Ovary (tissue), 9 donors: Measurements from ENCODE around the gene ITFG1. TPM values are rescaled to one million over a fixed set of nuclear protein-coding genes. Genes with fewer than 3 reads are reported as not detected.
"Not testable (repeated sequence)": the region's sequence is repeated elsewhere in the genome, so short reads cannot be mapped to it uniquely, and the experiment has no call there.

Experiments used
- DNase-seq, 5 donors: peaks; one replicate each; pipeline ENCODE4 v3.0.0-alpha.2; 2019 to 2020
- H3K27ac ChIP-seq, 2 donors: fragments of 200-600 bp; one replicate each; pipeline versions ENCODE4 v1.5.1 to v1.8.0; 2019 to 2022
- H3K27me3 ChIP-seq: fragments of 200-600 bp; one replicate; pipeline ENCODE4 v1.8.0; 2022
- H3K36me3 ChIP-seq: fragments of 200-600 bp; sonication (generic); one replicate; pipeline ENCODE4 v1.5.1; 2019
- H3K4me1 ChIP-seq: one replicate; pipeline ENCODE4 v1.8.1; 2013; ENCODE audit warnings: mild to moderate bottlenecking, moderate library complexity; ENCODE audit not compliant: insufficient read depth
- H3K4me3 ChIP-seq: fragments of 200-600 bp; sonication (generic); one replicate; pipeline ENCODE4 v1.5.1; 2017
- H3K9me3 ChIP-seq, 2 donors: fragments of 200-600 bp in 1 of 2; sonication (generic) in 1 of 2; one replicate each; pipeline versions ENCODE4 v1.5.1 to v1.8.1; 2013 to 2019; ENCODE audit warnings: mild to moderate bottlenecking in 1 of 2, moderate library complexity in 1 of 2
- CTCF ChIP-seq, 3 donors: fragments of 450-650 bp in 2 of 3; fragments of 200-600 bp in 1 of 3; IDR thresholded peaks; one replicate each; pipeline versions ENCODE4 v1.5.1 to v1.8.0; 2016 to 2022; ENCODE audit warnings: antibody characterized with exemption in 3 of 3, mild to moderate bottlenecking in 1 of 3
- EP300 ChIP-seq: sonication (generic); formaldehyde crosslinking; IDR thresholded peaks from one replicate; pipeline ENCODE4 v1.6.1; 2017; ENCODE audit warnings: antibody characterized with exemption
- POLR2A ChIP-seq: fragments of 450-650 bp; IDR thresholded peaks from one replicate; pipeline ENCODE4 v1.6.1; 2017; ENCODE audit warnings: antibody characterized with exemption, mild to moderate bottlenecking, moderate library complexity
- WGBS, 3 donors: extraction: QIAGEN DNeasy Blood & Tissue Kit in 1 of 3; methylation state at CpG; one replicate each; pipeline versions ENCODE4 v1.1.5 to v1.1.7; 2013 to 2017; 5-methylcytosine and 5-hydroxymethylcytosine counted together
- intact Hi-C, 4 donors: fragments of 100-400 bp; cut with DNase I; formaldehyde crosslinking; loops; one replicate each; pipeline versions ENCODE4 v1.11.0 to v1.15.1; 2022 to 2023
- polyA plus RNA-seq, 2 donors: library from polyadenylated mRNA; stranded (reverse); fragments of 200-250 nt in 1 of 2; fragments of 350-450 nt in 1 of 2; fragmentation: Illumina TruSeq in 1 of 2; extraction: RNeasy Lipid Tissue Mini Kit (QIAGEN cat#74804) in 1 of 2; gene quantifications; one replicate each; pipeline ENCODE4 v1.2.3, GENCODE V29; 2013 to 2014
- total RNA-seq, 7 donors: library from RNA; depleted of rRNA in 2 of 7; stranded (reverse); fragments of >200 nt in 2 of 7; fragmentation: NEBNext Ultra II Directional in 3 of 7; extraction: Animal tissue kit (Norgen Biotek cat#: 25700) in 3 of 7; gene quantifications; one replicate each; pipeline versions ENCODE4 v1.1.0 to v1.2.4, GENCODE V29; 2016 to 2023
- donor health status: DM: no; HTN: no; CAD: no; lungs with moderate emphysema.
- donor health status: DM: no; HTN: no; CAD: no.
- donor health status: Bipolar disorder and iron deficiency.
- donor health status: DM: yes; HTN: yes; CAD: no.
- donor health status: DM: no; HTN: no; CAD: no.
- donor health status: DM: yes; HTN: yes; CAD: no.

The ITFG1 gene
- total and polyA plus RNA-seq, 9 donors: 34.4 to 123 (median 40.2) TPM

- no peak for DNase-seq
- Histone ChIP-seq H3K9me3 (no peaks in the 10 kb centered on the region), H3K4me1 (no peaks in the 10 kb centered on the region), H3K27ac (no peak overlapping the region), H3K36me3 (no peaks in the 10 kb centered on the region), H3K4me3 (no peak overlapping the region), H3K27me3 (no peaks in the 10 kb centered on the region)
- TF ChIP-seq CTCF (IDR thresholded peaks at IDR 0.05): no peak
- no peak for TF ChIP-seq EP300
- TF ChIP-seq POLR2A: no peak
- intact Hi-C loops: no loop called here
- WGBS, 3 donors: 95 to 100% (median 98%) methylated on average over 3 of the region's 3 CpGs
Observed at GRCh38 chr16:47446431-47446830, 14.4 kb downstream of the ITFG1 start.

- DNase-seq, H3K27ac ChIP-seq, H3K36me3 ChIP-seq, H3K27me3 ChIP-seq, H3K4me3 ChIP-seq, H3K4me1 ChIP-seq, intact Hi-C loops, H3K9me3 ChIP-seq: not testable (repeated sequence)
Observed at GRCh38 chr16:47442884-47443283, 18.0 kb downstream of the ITFG1 start.

- WGBS, 3 donors: 91 to 96% (median 96%) methylated on average over 3 of the region's 3 CpGs
- H3K27me3 ChIP-seq, DNase-seq, H3K4me1 ChIP-seq, H3K36me3 ChIP-seq, intact Hi-C loops, H3K27ac ChIP-seq, H3K4me3 ChIP-seq, H3K9me3 ChIP-seq: not testable (repeated sequence)
Observed at GRCh38 chr16:47440066-47440465, 20.8 kb downstream of the ITFG1 start.

- H3K27me3 ChIP-seq, H3K36me3 ChIP-seq, H3K27ac ChIP-seq, H3K4me3 ChIP-seq, intact Hi-C loops, H3K9me3 ChIP-seq, H3K4me1 ChIP-seq, DNase-seq: not testable (repeated sequence)
- WGBS, 3 donors: 93 to 96% (median 95%) methylated on average over 2 of the region's 2 CpGs
Observed at GRCh38 chr16:47434274-47434673, 26.6 kb downstream of the ITFG1 start.

GRCh38 chr16:47431960-47432359 lies 28.9 kb downstream of the ITFG1 start:
- TF ChIP-seq CTCF (IDR thresholded peaks at IDR 0.05) (no peak), EP300 (no peak), POLR2A (no peak)
- no peak overlapping the region for H3K4me3 ChIP-seq
- no peak for DNase-seq
- intact Hi-C loops: no loop called here
- H3K27ac ChIP-seq: no peak overlapping the region
- H3K9me3 ChIP-seq: no peaks in the 10 kb centered on the region
- H3K36me3 ChIP-seq: no peaks in the 10 kb centered on the region
- WGBS, 3 donors: 94 to 97% (median 96%) methylated on average over 3 of the region's 3 CpGs
- no peaks in the 10 kb centered on the region for H3K4me1 ChIP-seq
- no peaks in the 10 kb centered on the region for H3K27me3 ChIP-seq

GRCh38 chr16:47426806-47427205 lies 34.1 kb downstream of the ITFG1 start:
- no peaks in the 10 kb centered on the region for H3K27me3 ChIP-seq
- H3K9me3 ChIP-seq: no peaks in the 10 kb centered on the region
- H3K4me1 ChIP-seq: no peaks in the 10 kb centered on the region
- TF ChIP-seq CTCF (IDR thresholded peaks at IDR 0.05): no peak
- no peak for TF ChIP-seq EP300
- TF ChIP-seq POLR2A: no peak
- H3K36me3 ChIP-seq: no peaks in the 10 kb centered on the region
- no peak for DNase-seq
- H3K4me3 ChIP-seq: no peak overlapping the region
- no peak overlapping the region for H3K27ac ChIP-seq
- 98 to 100% (median 98%) methylated on average over 1 of the region's 1 CpG for WGBS, 3 donors
- intact Hi-C loops: no loop called here
